C4-2B (cell line): Measurements from ENCODE around the gene NOS3.

ENCODE experiments used
- ZFX ChIP-seq: fragments of 450-650 bp; IDR thresholded peaks from 2 replicates; pipeline ENCODE4 v1.6.1; 2017
- TF ChIP-seq, protein P1 (sequence below): fragments of 450-650 bp; conservative IDR thresholded peaks from 2 replicates; pipeline ENCODE4 v1.5.1; 2017; ENCODE audit warnings: mild to moderate bottlenecking

DNA sequence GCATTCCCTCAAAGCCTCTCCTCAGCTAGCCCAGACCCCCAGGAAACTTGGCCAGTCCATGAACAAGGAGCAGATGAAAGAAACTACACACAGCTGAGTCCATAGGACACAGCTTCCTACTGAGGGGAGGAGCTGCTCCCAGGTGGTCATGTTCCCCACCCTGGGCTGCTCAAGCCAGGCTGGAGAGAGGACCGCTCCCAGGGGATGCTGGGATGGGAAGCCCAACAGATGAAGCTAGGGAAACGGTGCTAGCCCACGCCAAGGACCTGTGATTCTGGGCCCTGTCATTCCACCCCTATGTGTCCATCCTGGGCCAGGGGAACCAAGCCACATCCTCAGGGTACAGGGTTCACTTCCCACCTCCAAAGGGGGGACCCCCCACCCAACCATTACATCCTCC is 31.7 kb upstream of the NOS3 start:
- TF ChIP-seq, protein P1, sequence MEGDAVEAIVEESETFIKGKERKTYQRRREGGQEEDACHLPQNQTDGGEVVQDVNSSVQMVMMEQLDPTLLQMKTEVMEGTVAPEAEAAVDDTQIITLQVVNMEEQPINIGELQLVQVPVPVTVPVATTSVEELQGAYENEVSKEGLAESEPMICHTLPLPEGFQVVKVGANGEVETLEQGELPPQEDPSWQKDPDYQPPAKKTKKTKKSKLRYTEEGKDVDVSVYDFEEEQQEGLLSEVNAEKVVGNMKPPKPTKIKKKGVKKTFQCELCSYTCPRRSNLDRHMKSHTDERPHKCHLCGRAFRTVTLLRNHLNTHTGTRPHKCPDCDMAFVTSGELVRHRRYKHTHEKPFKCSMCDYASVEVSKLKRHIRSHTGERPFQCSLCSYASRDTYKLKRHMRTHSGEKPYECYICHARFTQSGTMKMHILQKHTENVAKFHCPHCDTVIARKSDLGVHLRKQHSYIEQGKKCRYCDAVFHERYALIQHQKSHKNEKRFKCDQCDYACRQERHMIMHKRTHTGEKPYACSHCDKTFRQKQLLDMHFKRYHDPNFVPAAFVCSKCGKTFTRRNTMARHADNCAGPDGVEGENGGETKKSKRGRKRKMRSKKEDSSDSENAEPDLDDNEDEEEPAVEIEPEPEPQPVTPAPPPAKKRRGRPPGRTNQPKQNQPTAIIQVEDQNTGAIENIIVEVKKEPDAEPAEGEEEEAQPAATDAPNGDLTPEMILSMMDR, result no peak
- no peak for TF ChIP-seq ZFX
